Measurements from ENCODE around the gene FOXL2.

DNA sequence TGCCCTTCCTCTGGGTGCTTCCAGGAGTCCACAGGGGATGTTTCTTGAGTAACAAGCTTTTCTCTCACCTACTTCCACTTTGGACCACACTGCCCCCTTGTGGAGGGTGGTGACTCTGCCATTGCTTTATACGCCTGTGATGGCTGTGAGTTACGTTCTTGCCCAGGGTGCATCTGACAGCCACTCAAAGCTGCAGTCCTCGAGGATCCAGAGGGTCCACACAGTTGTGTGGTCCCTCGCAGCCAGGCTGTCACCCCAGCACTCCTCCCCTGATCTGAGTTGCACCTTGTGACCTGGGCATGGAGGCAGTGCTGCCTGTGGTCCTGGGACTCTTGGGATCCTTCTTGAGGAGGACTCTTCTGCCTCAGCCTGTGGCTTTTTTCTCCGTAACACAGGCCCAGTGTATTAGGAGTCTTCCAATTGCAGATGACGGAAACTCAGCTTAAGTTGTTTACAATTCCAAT, 23.4 kb downstream of the FOXL2 start:
- TF ChIP-seq CTCF (IDR thresholded peaks at IDR 0.05) (peak; percentile 83 to 93 (median 88)), POLR2A (IDR thresholded peaks at IDR 0.05) (no peak)

All from heart left ventricle (tissue), 13 donors.